ENCODE data around the gene CYP39A1. TPM values are rescaled to one million over a fixed set of nuclear protein-coding genes. Genes with fewer than 3 reads are reported as not detected.

The CYP39A1 gene
- total RNA-seq (2021), result 0.17 TPM in 1 of 2 replicates, not detected in the other
- Bru-seq, nascent RNA, result percentile 20 among the genes with signal in this experiment
- percentile 20 among the genes with signal in this experiment for BruChase-seq, experiment 1, labeled RNA remaining after a 2-hour chase
- percentile 15 among the genes with signal in this experiment for BruChase-seq, experiment 2, labeled RNA remaining after a 6-hour chase
- long read RNA-seq, result 0 reads

GRCh38 chr6:46652603-46653438, at the start of gene CYP39A1, which contains the start of gene SLC25A27:
CYP39A1 (minus strand) TSS chr6:46652818; CDS start chr6:46652582, 236 bp downstream.
SLC25A27 (plus strand) TSS chr6:46652975; CDS start chr6:46653193, 218 bp downstream.
- POLR2A ChIA-PET (ENCODE audit: low non-redundant PET), result no interaction called here
- DNase-seq (ENCODE audit: low spot score), result peak; percentile 89
- intact Hi-C loops (cut with micrococcal nuclease; ENCODE audit: unreplicated experiment), result no loop called here
- H3K27me3 ChIP-seq (replicated peaks; ENCODE audit: insufficient read depth, low read depth, low read length, poor library complexity), result peaks cover 29% of the 10 kb centered on the region
- no peak within 1 kb of the TSS for H3K27ac ChIP-seq (ENCODE audit: low read depth, low read length, poor library complexity, severe bottlenecking)
- H3K36me3 ChIP-seq (ENCODE audit: insufficient read depth, low read length, poor library complexity, severe bottlenecking), result no peaks in the 10 kb centered on the region
- no peaks in the 10 kb centered on the region for H3K4me1 ChIP-seq (ENCODE audit: insufficient read depth, low read length, poor library complexity, severe bottlenecking)
- H3K4me3 ChIP-seq (ENCODE audit: low read depth, low read length, poor library complexity, severe bottlenecking), result peak within 1 kb of the TSS; percentile 65
- CTCF ChIA-PET, result no interaction called here
- no peaks in the 10 kb centered on the region for H3K9me3 ChIP-seq (ENCODE audit: low read depth, low read length, poor library complexity, severe bottlenecking)
- BruUV-seq (replicated peaks), result no TSS peak
- TF ChIP-seq CTCF (conservative IDR thresholded peaks at IDR 0.05; ENCODE audit: low read depth, low read length) (no peak), EZH2 (IDR thresholded peaks at IDR 0.05; ENCODE audit: borderline replicate concordance, low read depth, low read length, poor library complexity, severe bottlenecking) (peak; percentile 30)

- H3K27me3 ChIP-seq (replicated peaks; ENCODE audit: insufficient read depth, low read depth, low read length, poor library complexity), result peaks cover 28% of the 10 kb centered on the region
- H3K27ac ChIP-seq (ENCODE audit: low read depth, low read length, poor library complexity, severe bottlenecking), result no peak overlapping the region
- POLR2A ChIA-PET (ENCODE audit: low non-redundant PET), result no interaction called here
- TF ChIP-seq CTCF (conservative IDR thresholded peaks at IDR 0.05; ENCODE audit: low read depth, low read length), result no peak
- TF ChIP-seq EZH2 (IDR thresholded peaks at IDR 0.05; ENCODE audit: borderline replicate concordance, low read depth, low read length, poor library complexity, severe bottlenecking), result no peak
- BruUV-seq (replicated peaks), result no TSS peak
- H3K4me1 ChIP-seq (ENCODE audit: insufficient read depth, low read length, poor library complexity, severe bottlenecking), result no peaks in the 10 kb centered on the region
- no peak for DNase-seq (ENCODE audit: low spot score)
- intact Hi-C loops (cut with micrococcal nuclease; ENCODE audit: unreplicated experiment), result loop anchor here (5.0 kb wide), 1 partner anchor 82 kb away; no protein-coding TSS in a partner anchor
- no peaks in the 10 kb centered on the region for H3K36me3 ChIP-seq (ENCODE audit: insufficient read depth, low read length, poor library complexity, severe bottlenecking)
- no peaks in the 10 kb centered on the region for H3K9me3 ChIP-seq (ENCODE audit: low read depth, low read length, poor library complexity, severe bottlenecking)
- no peak overlapping the region for H3K4me3 ChIP-seq (ENCODE audit: low read depth, low read length, poor library complexity, severe bottlenecking)
- CTCF ChIA-PET, result no interaction called here
Measured at GRCh38 chr6:46699970-46700369, 47.4 kb upstream of the CYP39A1 start.

GRCh38 chr6:46690911-46691451, 38.4 kb upstream of the CYP39A1 start:
- CTCF ChIA-PET, result no interaction called here
- intact Hi-C loops (cut with micrococcal nuclease; ENCODE audit: unreplicated experiment), result no loop called here
- H3K4me1 ChIP-seq (ENCODE audit: insufficient read depth, low read length, poor library complexity, severe bottlenecking), result no peaks in the 10 kb centered on the region
- POLR2A ChIA-PET (ENCODE audit: low non-redundant PET), result no interaction called here
- peaks cover 14% of the 10 kb centered on the region for H3K27me3 ChIP-seq (replicated peaks; ENCODE audit: insufficient read depth, low read depth, low read length, poor library complexity)
- TF ChIP-seq CTCF (conservative IDR thresholded peaks at IDR 0.05; ENCODE audit: low read depth, low read length) (no peak), EZH2 (IDR thresholded peaks at IDR 0.05; ENCODE audit: borderline replicate concordance, low read depth, low read length, poor library complexity, severe bottlenecking) (no peak)
- H3K9me3 ChIP-seq (ENCODE audit: low read depth, low read length, poor library complexity, severe bottlenecking), result no peaks in the 10 kb centered on the region
- H3K27ac ChIP-seq (ENCODE audit: low read depth, low read length, poor library complexity, severe bottlenecking), result no peak overlapping the region
- no peak for DNase-seq (ENCODE audit: low spot score)
- H3K36me3 ChIP-seq (ENCODE audit: insufficient read depth, low read length, poor library complexity, severe bottlenecking), result no peaks in the 10 kb centered on the region
- no TSS peak for BruUV-seq (replicated peaks)
- H3K4me3 ChIP-seq (ENCODE audit: low read depth, low read length, poor library complexity, severe bottlenecking), result no peak overlapping the region
